DMS53 treated with DMSO at 0.1 percent for 48 hours (cell line): ENCODE measurements around the gene DNTTIP2.
"Not testable (repeated sequence)": the region's sequence is repeated elsewhere in the genome, so short reads cannot be mapped to it uniquely, and the experiment has no call there.

Source experiments
- DNase-seq: peaks from one replicate; lab custom pipeline; 2025; ENCODE audit not compliant: unreplicated experiment; lab: John Stamatoyannopoulos, UW

Gene DNTTIP2

DNA sequence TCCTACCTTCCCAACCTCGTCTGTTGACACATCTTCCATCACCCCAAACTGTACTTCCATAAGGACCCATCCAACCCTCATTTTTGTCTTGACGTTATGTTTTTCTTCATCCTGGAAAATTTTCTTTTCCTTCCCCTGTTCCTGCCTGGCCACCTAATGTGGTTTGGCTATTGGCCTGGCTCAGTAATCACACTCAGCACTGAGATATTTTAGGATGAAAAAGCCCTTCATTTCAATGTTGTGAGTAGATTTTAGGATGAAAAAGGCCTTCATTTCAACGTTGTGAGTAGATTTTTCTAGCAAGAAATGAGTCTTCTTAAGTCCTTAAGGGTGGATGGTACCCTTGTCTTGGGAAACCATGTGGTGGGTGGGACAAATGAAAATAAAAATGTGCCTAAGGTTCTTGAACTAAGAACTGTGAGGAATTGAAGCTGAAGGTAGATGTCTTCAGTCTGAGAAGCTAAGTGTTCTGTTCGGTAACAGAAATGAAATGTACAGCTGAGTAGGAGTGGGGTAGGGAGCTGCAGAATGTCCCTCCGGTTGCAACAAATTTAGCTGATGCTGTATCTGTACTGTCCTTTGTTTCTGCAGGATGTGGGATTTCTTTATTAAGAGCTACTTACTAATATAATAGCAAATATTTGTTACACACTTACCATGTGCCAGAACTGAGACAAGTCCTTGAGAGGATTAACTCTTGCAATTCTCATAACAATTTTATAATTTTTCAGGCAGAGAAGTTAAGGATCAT is 36.1 kb downstream of the DNTTIP2 start:
- DNase-seq, result no peak

GRCh38 chr1:93841771-93842170 is 37.2 kb downstream of the DNTTIP2 start:
- no peak for DNase-seq

DNA sequence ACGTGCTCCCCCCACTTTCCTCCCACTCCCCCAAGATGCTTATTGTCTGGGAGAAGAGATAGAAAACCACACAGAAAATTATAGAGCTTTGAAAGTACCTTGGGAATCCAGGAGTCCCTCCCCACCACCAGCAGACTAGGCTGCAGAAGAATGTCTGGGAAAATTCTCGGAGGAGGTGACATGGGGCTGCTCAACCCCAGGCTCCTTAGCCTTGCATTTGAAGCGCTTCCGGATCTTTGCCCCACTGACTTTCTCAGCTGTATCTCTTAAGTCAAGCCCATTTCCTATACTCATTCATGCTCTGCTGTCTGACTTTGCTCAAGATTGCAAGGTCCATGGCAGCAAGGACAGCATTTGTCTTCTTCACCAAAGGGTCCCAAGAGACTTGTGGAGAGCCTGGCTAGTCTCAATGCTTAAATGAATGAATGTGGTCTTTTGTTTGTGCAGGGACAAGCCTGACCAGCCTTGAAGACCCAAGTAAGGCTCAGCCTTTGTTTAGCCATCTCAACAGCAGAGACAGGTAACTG is 38.0 kb downstream of the DNTTIP2 start:
- no peak for DNase-seq

DNA sequence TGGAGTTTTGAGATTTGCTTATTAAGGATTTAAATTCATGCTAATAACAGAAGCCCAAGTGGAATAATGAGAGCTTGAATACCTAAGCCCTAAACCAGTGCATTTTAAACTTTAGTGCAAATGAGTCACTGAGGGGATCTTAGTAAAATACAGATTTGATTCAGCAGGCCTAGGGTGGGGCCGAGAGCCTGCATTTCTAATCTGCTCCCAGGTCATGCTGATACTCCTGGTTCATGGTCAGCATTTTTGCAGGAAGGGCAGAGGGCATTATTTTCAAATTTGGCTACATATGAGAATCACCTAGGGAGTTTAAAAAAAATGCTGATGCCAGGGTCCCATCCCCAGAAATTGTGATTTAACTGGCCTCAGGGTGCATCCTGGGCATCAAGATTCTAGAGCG is 39.3 kb downstream of the DNTTIP2 start:
- no peak for DNase-seq

GRCh38 chr1:93839307-93839706 is 39.7 kb downstream of the DNTTIP2 start:
- no peak for DNase-seq

DNA sequence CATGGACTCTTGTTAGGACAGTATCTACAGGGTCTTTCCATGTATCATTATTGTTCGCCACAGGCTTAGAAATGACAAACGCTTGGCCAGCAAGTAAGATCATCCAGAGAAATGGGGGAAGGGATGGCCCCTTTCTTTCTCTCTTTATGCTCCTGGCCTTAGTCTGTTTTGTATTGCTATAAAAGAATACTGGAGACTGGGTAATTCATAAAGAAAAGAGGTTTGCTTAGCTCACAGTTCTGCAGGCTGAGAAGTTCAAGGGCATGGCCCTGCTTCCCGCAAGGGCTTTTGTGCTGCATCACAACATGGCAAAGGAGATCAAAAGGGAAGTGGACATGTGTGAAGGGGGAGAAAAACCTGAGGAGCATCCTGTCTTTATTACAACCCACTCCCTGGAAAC is 41.0 kb downstream of the DNTTIP2 start:
- DNase-seq, result no peak

- DNase-seq, result not testable (repeated sequence)
Observed at GRCh38 chr1:93833293-93833692, 45.7 kb downstream of the DNTTIP2 start.

DNA sequence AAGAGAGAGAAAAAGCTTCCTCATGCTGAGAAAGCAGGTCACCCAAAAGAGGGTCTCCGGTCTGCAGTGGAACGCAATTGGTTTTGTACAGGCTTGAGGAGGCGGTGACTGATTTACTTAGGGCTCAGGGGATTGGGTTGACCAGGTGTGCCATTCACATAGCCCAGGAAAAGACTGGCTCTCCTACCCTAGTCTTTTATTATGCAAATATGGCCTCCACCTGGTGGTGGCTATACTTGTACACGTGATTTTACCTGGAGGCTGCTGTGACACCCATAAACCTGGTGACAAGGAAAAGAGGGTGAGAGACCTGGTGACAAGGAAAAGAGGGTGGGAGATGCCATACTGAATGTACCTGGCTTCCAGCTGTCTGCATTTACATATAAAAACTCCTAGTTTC is 49.9 kb downstream of the DNTTIP2 start:
- no peak for DNase-seq

DNA sequence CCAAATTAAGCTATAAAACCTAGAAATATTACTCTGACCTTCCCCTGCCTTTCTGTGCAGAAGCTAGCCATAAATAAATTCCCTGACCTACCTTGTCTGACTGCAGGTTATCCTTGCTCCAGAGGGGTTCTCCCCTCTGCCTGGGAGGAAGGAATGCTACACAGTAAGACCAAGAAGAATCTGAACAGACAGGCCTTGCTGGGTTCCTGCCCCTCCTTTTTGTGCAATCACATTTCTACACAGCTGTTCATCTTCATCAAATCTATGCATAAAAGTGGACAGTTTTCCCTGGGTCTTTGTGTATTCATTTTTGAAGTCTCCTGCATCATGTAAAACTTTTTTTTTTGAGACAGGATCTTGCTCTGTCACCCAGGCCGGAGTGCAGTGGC is 50.6 kb downstream of the DNTTIP2 start:
- DNase-seq, result no peak

DNA sequence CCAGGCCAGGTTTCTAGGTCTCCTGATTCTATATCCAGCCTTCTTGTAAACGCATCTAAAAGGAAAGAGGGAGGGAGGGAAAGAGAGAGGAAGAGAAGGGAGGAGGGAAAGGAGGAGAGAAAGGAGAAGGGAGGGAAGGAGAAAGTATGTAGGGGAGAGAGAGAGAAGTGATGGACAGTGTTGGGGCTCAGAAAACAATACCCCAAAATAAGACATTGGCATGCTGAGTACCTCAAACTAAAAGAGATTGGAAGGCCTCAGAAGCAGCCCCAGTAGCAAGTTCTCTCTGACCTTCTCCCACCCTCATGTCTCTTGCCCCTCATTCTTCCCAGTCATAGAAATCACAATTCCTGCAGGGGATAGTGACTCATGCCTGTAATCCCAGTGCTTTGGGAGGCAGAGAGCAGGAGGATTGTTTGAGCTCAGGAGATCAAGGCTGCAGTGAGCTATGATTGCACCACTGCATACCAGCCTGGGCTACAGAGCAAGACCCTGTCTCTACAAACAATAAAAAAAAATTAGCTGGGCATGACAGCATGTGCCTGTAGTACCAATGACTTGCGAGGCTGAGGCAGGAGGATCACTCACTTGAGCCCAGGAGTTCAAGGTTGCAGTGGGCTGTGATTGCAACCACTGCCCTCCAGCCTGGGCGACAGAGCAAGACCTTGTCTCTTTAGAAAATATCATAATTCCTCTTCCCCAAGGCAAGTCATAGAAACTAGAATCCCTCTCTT is 51.2 kb downstream of the DNTTIP2 start:
- no peak for DNase-seq

GRCh38 chr1:93827128-93827527 is 51.9 kb downstream of the DNTTIP2 start:
- no peak for DNase-seq

DNA sequence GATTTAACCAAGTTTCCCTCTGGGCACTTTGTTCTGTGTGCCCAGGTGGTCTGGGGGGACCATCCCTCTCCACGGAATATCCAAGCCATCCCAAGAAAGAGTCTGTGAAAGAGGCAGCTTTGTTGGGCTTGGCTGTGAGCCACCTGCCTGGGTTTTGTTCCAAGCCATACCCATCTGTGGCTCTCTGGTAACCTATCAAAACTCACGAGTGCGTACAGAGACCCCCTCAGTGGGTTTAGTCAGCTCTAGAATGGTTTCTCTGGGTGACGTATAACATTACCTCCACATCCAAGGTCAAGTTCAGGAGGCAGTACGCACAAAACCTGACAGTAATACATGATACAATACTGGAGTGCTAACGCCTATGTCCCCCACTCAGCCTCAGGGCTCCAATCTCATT is 54.2 kb downstream of the DNTTIP2 start:
- no peak for DNase-seq

DNA sequence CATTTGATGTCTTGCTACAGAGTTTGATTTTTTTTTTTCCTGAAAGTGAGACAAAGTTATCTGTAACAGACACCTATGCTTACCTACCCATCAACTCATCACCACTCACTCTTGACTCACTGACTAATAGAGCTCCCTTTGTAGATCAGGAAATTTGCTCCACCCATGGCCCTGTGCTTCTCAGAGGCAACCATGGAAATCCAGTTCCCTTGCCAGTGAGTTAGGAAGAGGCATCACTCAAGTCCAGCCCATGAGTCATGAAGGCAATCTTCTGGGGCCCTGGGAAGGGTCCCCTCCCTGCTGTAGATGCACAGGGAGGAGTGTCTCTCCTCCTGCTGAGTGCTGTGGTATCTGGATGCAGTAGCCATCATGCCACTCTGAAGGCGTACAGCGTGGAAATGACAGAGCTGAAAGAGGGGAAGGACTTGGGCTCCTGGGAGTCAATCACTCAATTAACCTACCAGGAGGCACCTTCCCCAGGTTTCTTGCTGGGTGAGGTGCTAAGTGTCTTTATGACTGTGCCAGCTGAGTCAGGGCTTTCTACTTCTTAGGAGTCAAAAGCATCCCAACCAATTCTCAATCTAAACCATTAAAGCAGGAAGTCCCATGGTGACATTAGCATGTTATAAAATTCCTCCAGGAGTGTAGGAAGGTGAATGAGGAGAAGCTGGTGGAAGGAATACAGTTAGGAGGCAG is 56.1 kb downstream of the DNTTIP2 start:
- no peak for DNase-seq

GRCh38 chr1:93821423-93822144 is 57.4 kb downstream of the DNTTIP2 start:
- DNase-seq, result no peak

GRCh38 chr1:93820554-93821422 is 58.2 kb downstream of the DNTTIP2 start:
- no peak for DNase-seq

- DNase-seq, result no peak
Observed at GRCh38 chr1:93818570-93818959, 60.4 kb downstream of the DNTTIP2 start.

DNA sequence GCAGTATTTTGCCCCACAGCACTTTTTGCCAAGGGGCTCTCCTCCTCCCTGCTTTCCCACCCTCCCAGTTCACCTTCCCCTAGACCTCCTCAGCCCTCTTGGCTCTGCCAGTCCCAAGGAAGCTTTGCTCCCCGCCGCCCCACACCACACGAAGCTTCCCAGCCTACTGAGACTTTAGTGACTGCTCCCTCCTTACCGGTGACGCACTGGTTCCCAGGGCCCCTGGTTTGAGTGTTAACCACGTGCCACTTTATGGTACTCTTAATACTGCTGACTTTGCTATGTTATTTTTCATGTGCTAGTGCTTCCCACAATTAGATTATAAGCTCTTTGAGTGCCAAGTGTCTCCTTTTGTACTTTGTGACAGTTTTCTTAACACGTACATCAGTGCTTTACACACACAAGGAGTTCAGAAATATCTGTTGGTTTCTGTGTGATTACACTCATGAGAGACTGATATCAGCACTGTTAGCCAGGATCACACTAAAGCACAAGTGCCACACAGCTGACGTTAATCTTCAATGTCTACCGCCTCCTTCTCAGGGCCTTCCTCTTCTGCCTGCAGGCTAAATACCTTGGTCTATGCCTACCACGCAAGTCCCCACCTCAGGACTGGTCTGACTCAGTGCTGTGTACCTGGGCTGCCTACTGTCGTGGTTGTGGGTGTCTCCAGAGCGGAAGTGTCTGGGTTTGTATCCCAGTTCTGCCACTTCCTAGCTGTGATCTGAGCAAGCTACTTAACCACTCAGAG is 61.0 kb downstream of the DNTTIP2 start:
- no peak for DNase-seq

GRCh38 chr1:93816970-93817678 is 61.9 kb downstream of the DNTTIP2 start:
- no peak for DNase-seq
